AG04450 (cell line): ENCODE data around the gene NME9. TPM values are rescaled to one million over a fixed set of nuclear protein-coding genes. Genes with fewer than 3 reads are reported as not detected.

Source experiments
- CTCF ChIA-PET: fragments of 300-600, 350-600 bp; formaldehyde crosslinking; extraction: SDS; loops from one replicate; lab custom pipeline; 2022; ENCODE audit warnings: antibody characterized with exemption, inconsistent platforms; lab: Charles Lee
- POLR2A ChIA-PET: fragments of 350-600 bp; formaldehyde crosslinking; extraction: SDS; loops from one replicate; lab custom pipeline; 2021; ENCODE audit warnings: antibody characterized with exemption, inconsistent platforms; lab: Yijun Ruan, JAX
- DNase-seq: peaks from one replicate; pipeline ENCODE4 v3.0.0-alpha.2; 2011; ENCODE audit warnings: low read depth, low spot score
- H3K27ac ChIP-seq: one replicate; pipeline ENCODE4 v1.5.1; 2012; ENCODE audit warnings: low read depth, low read length, control low read depth
- H3K27me3 ChIP-seq: one replicate; pipeline ENCODE4 v1.6.0; 2012; ENCODE audit warnings: low read length; ENCODE audit not compliant: control insufficient read depth, insufficient read depth
- H3K4me3 ChIP-seq: 2 replicates; pipeline ENCODE4 v1.5.1; 2011; ENCODE audit warnings: mild to moderate bottlenecking, low read depth, low read length, control low read depth
- H3K9me3 ChIP-seq: 2 replicates; pipeline ENCODE4 v1.5.1; 2012; ENCODE audit warnings: low read length; ENCODE audit not compliant: control insufficient read depth, insufficient read depth
- polyA plus RNA-seq: library from polyadenylated mRNA; depleted of rRNA; stranded (reverse); fragments of >200 nt; gene quantifications from 2 replicates; pipeline ENCODE4 v1.2.3, GENCODE V29; 2011
- TF ChIP-seq, protein P1 (sequence below): IDR thresholded peaks from 2 replicates; pipeline ENCODE4 v1.5.1; 2011; ENCODE audit warnings: low read depth, low read length, control low read depth, inconsistent platforms

NME9 gene
- polyA plus RNA-seq, 1 experiment, result 0.19 TPM

DNA sequence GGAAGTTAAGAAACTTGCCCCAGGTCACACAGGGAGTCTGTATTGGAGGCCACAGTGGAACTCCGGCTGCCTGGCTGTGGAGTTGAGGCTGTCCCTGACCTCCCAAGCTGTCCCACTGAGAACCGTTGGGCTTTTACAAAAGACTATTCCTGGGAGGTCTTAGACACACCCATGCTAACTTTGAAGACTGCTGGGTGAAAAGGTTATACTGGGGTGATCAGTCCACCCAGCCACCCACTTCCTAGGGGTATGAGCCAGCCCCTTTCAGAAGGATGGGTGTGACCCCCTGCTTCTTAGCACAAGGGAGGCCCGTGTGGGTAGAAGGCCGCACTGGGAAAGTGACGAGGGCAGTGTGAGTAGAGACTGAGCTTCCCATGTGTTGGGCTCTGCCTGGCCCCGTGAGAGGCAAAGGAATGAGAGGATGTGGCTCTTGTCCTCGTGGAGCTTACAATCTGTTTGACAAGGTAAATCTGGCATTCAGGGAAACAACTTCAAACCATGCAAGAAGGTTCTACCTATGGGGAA, 37.7 kb upstream of the NME9 start:
- no peak overlapping the region for H3K27ac ChIP-seq
- DNase-seq, result no peak
- no peak overlapping the region for H3K4me3 ChIP-seq
- CTCF ChIA-PET, result interaction anchor here (1.5 to 2.5 kb wide), 2 partner anchors 50 to 556 kb away, joined by 3 to 9 read pairs; no protein-coding TSS in a partner anchor
- no peaks in the 10 kb centered on the region for H3K27me3 ChIP-seq
- TF ChIP-seq, protein P1, sequence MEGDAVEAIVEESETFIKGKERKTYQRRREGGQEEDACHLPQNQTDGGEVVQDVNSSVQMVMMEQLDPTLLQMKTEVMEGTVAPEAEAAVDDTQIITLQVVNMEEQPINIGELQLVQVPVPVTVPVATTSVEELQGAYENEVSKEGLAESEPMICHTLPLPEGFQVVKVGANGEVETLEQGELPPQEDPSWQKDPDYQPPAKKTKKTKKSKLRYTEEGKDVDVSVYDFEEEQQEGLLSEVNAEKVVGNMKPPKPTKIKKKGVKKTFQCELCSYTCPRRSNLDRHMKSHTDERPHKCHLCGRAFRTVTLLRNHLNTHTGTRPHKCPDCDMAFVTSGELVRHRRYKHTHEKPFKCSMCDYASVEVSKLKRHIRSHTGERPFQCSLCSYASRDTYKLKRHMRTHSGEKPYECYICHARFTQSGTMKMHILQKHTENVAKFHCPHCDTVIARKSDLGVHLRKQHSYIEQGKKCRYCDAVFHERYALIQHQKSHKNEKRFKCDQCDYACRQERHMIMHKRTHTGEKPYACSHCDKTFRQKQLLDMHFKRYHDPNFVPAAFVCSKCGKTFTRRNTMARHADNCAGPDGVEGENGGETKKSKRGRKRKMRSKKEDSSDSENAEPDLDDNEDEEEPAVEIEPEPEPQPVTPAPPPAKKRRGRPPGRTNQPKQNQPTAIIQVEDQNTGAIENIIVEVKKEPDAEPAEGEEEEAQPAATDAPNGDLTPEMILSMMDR, result no peak
- no peaks in the 10 kb centered on the region for H3K9me3 ChIP-seq
- POLR2A ChIA-PET, result no interaction called here

DNA sequence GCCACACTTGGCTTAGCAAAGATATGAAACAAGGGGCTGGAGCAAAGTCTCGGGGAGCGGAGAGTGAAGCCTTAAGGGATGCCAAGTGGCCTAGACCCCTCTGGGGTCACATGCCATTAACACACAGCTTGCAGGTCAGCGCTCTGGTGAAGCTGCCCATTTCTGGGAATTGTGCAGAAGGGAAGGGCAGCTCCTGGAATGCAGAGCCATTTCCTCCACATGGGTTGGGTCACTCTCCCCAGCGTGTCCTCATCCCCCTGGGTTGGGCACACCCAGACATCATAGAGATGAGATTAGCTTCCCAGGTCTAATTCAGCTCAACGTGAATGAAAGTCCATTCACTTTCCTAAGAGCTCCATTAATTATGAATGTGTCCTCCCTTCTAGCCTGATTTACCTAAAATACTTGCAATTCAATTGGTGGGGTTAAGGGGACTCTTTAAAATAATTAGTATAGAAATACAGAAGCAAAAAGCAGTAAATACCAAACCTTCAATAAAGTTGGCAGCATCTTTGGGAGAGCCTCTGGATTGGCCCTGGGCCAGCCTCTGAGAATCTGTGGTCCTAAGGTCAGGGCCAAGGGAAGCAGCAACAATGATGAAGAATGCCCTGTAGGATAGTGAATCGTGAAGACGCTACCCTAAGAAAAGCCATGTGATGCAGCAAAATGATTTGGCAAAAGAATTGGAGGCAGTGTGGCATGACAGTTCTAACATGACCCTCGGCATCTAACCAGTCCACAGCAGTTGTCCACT, 36.5 kb upstream of the NME9 start:
- TF ChIP-seq, protein P1, result no peak
- no peak for DNase-seq
- H3K27me3 ChIP-seq, result no peaks in the 10 kb centered on the region
- no peak overlapping the region for H3K4me3 ChIP-seq
- CTCF ChIA-PET, result interaction anchor here (1.1 to 2.5 kb wide), 2 partner anchors 52 to 549 kb away, joined by 3 to 9 read pairs; no protein-coding TSS in a partner anchor
- H3K9me3 ChIP-seq, result no peaks in the 10 kb centered on the region
- H3K27ac ChIP-seq, result no peak overlapping the region
- POLR2A ChIA-PET, result no interaction called here

DNA sequence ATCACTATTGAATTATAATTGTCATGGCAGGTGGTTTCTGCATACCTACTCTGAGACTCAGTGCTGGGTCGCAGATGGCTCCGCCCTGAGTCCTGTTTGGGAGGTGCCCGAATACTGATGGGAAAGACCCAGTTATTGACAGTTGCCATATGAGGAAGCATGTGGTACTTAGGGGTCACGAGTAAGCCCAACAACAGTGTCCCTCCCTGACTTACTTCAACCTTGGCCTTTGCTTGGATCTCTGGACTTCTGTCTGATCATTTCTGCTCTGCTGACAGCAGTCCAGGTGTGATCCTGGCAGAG, 35.6 kb upstream of the NME9 start:
- Histone ChIP-seq H3K27ac (no peak overlapping the region), H3K27me3 (no peaks in the 10 kb centered on the region), H3K4me3 (no peak overlapping the region), H3K9me3 (no peaks in the 10 kb centered on the region)
- DNase-seq, result no peak
- TF ChIP-seq, protein P1, result no peak
- CTCF ChIA-PET, result no interaction called here
- POLR2A ChIA-PET, result no interaction called here

DNA sequence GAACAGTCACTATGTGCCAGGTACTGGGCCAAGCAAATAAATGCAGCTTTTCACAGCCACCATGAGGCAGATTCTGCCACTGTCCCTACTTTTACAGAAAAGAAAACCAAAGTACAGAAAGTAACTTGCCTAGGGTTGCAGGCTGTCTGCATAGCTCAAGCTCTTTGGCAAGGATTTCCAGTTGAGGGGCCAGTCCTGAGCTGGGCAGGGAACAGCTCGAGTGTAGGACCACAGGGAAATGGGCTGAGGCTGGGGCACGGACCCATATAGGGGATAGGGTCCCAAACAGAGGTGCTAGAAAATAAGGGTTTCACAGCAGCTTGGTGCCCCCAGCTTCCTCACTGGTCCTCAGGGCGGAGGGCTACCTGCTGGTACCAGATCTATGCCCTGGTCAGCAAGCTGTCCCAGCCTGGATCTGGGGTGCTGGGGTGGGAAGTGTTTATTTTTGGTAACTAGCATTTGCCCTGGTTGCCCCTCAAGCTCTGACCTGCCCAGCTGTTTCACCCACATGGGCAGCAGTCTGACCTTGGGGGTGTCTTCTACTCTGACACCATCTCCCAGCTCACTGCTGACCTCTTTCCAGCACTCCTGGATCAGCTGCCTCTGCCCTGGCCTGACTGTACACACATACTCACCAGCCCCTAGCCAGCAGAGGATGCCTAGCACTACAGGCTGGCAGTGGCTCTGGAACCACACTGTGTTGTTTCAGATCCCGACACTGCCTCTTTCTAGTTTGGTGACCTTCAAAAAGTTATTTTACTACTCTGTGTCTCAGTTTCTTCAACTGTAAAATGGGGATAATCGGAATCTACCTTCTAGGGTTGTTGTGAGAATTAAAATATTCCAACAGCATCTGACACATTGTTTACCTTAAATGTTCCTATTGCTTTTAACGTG, 35.0 kb upstream of the NME9 start:
- POLR2A ChIA-PET, result interaction anchor here (0.7 kb wide), 1 partner anchor 348 kb away, joined by 4 read pairs; no protein-coding TSS in a partner anchor
- Histone ChIP-seq H3K9me3 (no peaks in the 10 kb centered on the region), H3K27me3 (no peaks in the 10 kb centered on the region), H3K4me3 (no peak overlapping the region), H3K27ac (no peak overlapping the region)
- CTCF ChIA-PET, result interaction anchor here (1.5 kb wide), 1 partner anchor 53 kb away, joined by 6 read pairs; no protein-coding TSS in a partner anchor
- TF ChIP-seq, protein P1, result no peak
- DNase-seq, result no peak
